ENCODE data around the gene C19orf38.
A peak's percentile ranks its signal among the peaks of the same experiment; 100 is the strongest.

The C19orf38 gene

DNA sequence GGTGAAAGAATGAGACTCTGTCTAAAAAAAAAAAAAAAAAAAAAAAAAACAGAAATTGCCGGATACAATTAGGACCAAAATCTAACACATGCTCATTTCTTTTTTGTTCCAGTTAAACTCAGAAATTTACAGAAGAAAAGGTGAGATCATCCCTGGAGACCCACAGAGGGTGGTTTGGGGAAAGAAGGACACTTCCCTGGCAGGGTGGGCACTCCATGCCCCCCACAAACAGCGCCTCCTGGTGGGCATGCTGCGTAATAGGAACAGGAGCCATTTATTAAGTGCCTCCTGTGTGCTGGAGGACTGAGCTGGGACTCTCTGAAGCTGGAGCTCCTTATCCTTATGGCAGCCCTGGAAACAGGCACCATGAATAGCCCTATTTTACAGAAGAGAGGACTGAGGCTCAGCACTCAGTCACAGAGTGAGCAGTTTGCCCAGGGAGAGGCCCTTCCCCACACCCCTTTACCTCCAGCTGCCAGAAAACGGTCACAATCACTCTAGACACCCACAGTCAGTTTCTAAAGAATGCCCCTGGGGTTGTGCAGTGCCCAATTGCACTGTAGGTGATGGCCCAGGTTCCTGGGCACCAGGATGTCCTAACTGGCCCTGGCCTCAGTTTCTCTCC is 10.1 kb downstream of the C19orf38 start:
- H3K27ac ChIP-seq = no peak overlapping the region
- TF ChIP-seq, protein P1, sequence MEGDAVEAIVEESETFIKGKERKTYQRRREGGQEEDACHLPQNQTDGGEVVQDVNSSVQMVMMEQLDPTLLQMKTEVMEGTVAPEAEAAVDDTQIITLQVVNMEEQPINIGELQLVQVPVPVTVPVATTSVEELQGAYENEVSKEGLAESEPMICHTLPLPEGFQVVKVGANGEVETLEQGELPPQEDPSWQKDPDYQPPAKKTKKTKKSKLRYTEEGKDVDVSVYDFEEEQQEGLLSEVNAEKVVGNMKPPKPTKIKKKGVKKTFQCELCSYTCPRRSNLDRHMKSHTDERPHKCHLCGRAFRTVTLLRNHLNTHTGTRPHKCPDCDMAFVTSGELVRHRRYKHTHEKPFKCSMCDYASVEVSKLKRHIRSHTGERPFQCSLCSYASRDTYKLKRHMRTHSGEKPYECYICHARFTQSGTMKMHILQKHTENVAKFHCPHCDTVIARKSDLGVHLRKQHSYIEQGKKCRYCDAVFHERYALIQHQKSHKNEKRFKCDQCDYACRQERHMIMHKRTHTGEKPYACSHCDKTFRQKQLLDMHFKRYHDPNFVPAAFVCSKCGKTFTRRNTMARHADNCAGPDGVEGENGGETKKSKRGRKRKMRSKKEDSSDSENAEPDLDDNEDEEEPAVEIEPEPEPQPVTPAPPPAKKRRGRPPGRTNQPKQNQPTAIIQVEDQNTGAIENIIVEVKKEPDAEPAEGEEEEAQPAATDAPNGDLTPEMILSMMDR (conservative IDR thresholded peaks at IDR 0.05) = peak; percentile 86
- TF ChIP-seq ZFX (IDR thresholded peaks at IDR 0.05) = no peak

DNA sequence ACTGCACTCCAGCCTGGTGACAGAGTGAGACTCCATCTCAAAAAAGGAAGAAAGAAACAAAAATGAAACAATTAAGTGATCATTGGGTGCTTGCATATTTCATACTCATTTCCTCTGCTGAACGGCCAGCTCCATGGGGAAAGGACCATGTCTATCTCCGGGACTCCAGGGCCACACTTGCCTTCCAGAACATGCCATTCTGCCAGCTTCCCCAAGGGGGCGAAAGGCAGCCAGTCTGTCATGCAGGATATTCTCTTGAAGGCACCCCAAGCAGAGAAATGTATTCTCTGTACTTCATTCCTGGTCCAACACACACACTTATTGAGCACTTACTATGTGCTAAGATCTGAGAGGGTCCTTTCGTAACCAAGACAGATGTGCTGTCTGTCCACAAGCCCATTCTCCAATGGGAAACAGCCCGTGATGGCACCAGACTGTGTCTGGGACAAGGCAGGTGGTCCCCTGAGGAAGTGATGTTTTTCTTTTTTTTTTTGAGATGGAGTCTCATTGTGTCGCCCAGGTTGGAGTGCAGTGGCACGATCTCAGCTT is 13.0 kb downstream of the C19orf38 start:
- no peak overlapping the region for H3K27ac ChIP-seq
- no peak for TF ChIP-seq ZFX (IDR thresholded peaks at IDR 0.05)
- TF ChIP-seq, protein P1 (conservative IDR thresholded peaks at IDR 0.05) = peak; percentile 57

DNA sequence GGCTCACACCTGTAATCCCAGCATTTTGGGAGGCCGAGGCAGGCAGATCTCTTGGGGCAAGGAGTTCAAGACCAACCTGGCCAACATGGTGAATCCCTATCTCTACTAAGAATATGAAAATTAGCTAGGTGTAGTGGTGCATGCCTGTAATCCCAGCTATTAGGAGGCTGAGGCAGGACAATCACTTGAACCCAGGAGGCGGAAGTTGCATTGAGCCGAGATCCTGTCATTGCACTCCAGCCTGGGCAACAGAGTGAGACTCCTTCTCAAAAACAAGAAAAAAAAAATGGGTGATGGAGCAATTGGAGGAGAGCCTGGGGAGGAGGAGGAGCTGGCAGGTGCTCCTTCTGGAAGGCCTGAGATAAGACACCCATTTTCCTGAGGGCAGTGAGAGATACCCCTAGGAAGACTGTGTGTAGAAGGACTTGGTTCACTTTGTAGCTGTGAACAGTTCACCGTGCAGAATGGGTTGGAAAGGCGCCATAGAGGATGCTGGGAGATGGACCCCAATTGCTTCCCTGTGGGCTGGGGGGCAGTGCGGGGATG is 14.4 kb downstream of the C19orf38 start:
- TF ChIP-seq ZFX (IDR thresholded peaks at IDR 0.05) = no peak
- TF ChIP-seq, protein P1 (conservative IDR thresholded peaks at IDR 0.05) = no peak
- no peak overlapping the region for H3K27ac ChIP-seq

DNA sequence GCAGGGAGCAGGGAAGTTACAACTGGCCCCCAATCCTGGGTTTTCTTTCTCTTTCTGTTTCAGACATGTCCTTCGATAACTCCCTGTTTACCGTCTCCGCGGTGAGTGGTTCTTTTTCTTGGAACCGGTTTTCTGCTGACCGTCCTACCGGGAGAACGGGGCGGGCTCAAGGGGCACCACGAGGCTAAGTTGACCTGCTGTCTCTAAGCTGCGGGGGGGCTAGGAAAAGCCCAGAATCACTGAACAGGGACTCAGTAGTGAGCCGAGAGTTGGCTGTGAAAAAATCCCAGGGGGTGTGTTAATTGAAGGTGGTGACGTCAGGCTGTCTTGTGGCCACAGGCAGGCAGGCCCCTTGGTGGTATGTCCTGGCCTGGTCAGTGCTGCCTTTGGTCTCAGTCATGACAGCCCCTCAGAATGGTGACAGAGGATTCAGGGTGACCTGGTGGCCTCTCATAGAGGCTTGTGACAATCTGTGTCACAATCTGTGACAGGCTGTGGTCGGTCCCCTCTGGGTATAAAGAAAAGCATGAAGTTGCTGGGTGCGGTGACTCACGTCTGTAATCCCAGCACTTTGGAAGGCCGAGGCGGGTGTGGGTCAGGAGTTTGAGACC is 15.0 kb downstream of the C19orf38 start:
- H3K27ac ChIP-seq = no peak overlapping the region
- TF ChIP-seq, protein P1 (conservative IDR thresholded peaks at IDR 0.05) = no peak
- no peak for TF ChIP-seq ZFX (IDR thresholded peaks at IDR 0.05)

DNA sequence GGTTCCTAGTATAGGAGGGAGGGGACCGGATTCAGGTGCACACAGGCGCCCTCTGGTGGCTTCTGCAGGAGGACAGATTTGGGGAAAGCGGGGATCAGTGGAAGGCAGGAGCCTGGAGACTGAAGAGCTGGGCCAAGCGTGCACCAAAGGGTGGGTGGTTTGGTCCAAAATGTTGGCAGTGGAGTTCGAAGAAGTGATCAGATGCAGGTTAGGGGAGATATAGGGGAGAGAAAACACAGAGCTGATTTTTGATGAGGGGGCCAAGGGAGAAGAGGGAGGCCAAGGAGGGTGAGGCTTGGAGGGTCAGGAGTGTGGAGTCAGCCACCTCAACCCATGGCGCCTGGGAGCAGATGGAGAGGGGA is 16.3 kb downstream of the C19orf38 start:
- H3K27ac ChIP-seq = no peak overlapping the region
- TF ChIP-seq, protein P1 (conservative IDR thresholded peaks at IDR 0.05) = peak; percentile 98
- no peak for TF ChIP-seq ZFX (IDR thresholded peaks at IDR 0.05)

DNA sequence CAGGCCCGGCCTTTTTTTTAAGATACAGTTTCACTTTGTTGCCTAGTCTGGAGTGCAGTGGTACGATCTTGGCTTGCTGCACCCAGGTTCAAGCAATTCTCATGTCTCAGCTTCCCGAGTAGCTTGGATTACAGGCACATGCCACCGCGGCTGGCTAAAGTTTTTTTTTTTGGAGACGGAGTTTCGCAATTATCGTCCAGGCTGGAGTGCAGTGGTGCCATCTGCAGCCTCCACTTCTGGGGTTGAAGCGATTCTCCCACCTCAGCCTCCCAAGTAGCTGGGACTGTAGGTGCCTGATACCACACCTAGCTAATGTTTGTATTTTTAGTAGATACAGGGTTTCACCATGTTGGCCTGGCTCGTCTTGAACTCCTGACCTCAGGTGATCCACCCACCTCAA is 18.3 kb downstream of the C19orf38 start:
- H3K27ac ChIP-seq = no peak overlapping the region
- TF ChIP-seq, protein P1 (conservative IDR thresholded peaks at IDR 0.05) = no peak
- TF ChIP-seq ZFX (IDR thresholded peaks at IDR 0.05) = no peak

DNA sequence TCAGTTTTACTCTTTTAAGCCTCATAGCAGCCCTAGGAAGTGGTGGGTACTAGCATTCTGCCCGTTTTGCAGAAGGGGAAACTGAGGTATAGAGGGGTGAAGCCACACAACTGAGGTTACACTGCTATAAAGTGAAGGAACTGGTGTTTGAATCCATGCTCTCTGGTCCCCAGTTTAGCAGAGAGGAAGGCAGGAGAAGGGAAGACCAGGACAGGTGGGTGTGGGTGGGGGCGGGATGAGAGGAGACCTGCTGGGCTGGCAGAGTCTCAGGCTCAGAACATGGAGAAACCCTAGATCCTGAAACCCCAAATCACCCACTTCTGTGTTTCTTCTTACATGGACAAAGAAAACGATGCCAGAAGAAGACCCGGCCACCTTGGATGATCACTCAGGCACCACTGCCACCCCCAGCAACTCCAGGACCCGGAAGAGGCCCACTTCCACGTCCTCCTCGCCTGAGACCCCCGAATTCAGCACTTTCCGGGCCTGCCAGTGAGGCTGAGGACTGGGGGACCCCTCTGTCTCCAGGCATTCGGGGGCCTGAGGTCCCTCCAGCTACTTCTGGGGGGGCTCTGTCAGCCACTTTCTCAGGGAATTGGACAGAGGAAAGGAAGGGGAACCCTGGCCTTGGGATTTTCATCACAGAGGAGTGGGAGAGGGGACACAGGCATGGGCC is 20.8 kb downstream of the C19orf38 start:
- H3K27ac ChIP-seq = no peak overlapping the region
- no peak for TF ChIP-seq ZFX (IDR thresholded peaks at IDR 0.05)
- TF ChIP-seq, protein P1 (conservative IDR thresholded peaks at IDR 0.05) = no peak

DNA sequence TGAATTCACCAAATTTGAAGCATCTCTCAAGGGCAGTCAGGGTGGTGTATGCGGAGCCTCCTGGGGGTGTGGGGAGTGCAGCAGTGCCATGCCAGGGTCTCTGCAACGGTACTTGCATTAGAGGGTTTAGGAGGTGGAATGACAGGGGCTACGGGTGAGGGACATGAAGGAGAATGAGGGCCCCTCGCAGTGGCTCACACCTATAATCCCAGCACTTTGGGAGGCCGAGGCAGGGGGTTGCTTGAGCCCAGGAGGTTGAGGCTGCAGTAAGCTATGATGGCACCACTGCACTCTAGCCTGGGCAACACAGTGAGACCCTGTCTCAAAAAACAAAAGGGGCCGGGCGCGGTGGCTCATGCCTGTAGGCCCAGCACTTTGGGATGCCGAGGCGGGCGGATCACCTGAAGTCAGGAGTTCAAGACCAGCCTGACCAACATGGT is 21.7 kb downstream of the C19orf38 start:
- H3K27ac ChIP-seq = peak overlapping the region; percentile 62; the same call in 1 of the 2 replicates
